ENCODE results near the gene PTPN7. TPM values are rescaled to one million over a fixed set of nuclear protein-coding genes. Genes with fewer than 3 reads are reported as not detected.
"Not testable (repeated sequence)": the region's sequence is repeated elsewhere in the genome, so short reads cannot be mapped to it uniquely, and the experiment has no call there.

PTPN7 gene
- total RNA-seq, 4 donors from 2014 or later: 0.78 to 2.0 (median 1.7) TPM

GRCh38 chr1:202146993-202147392, 13.4 kb downstream of the PTPN7 start:
- TF ChIP-seq EP300 (IDR thresholded peaks at IDR 0.05) (no peak), CTCF (IDR thresholded peaks at IDR 0.05) (no peak), POLR2A (IDR thresholded peaks at IDR 0.05) (no peak), POLR2AphosphoS5 (IDR thresholded peaks at IDR 0.05) (no peak)
- H3K36me3 ChIP-seq: no peaks in the 10 kb centered on the region
- H3K4me3 ChIP-seq: no peak overlapping the region
- H3K27me3 ChIP-seq: no peaks in the 10 kb centered on the region
- ATAC-seq: no peak
- no peaks in the 10 kb centered on the region for H3K9me3 ChIP-seq
- H3K27ac ChIP-seq: no peak overlapping the region
- 83% methylated on average over 1 of the region's 3 CpGs; no CpG with 5 or more reads in 1 of the 2 donors for WGBS, 2 donors (ENCODE audit: low coverage in 1 of 2)
- peaks cover 0 to 28% (median 14%) of the 10 kb centered on the region in 3 donors for H3K4me1 ChIP-seq

- Histone ChIP-seq H3K4me3 (no peak overlapping the region), H3K36me3 (no peaks in the 10 kb centered on the region), H3K27me3 (no peaks in the 10 kb centered on the region), H3K27ac (no peak overlapping the region), H3K9me3 (no peaks in the 10 kb centered on the region), H3K4me1 (peaks cover 0 to 35% (median 14%) of the 10 kb centered on the region in 3 donors)
- ATAC-seq: no peak
- WGBS, 2 donors (ENCODE audit: low coverage in 1 of 2): 74 to 93% methylated on average over 3 to 4 of the region's 5 CpGs
- TF ChIP-seq POLR2AphosphoS5 (IDR thresholded peaks at IDR 0.05) (no peak), CTCF (IDR thresholded peaks at IDR 0.05) (no peak), EP300 (IDR thresholded peaks at IDR 0.05) (no peak), POLR2A (IDR thresholded peaks at IDR 0.05) (no peak)
These were observed 14.1 kb downstream of the PTPN7 start for GRCh38 chr1:202146279-202146678.

GRCh38 chr1:202145744-202146140, 14.7 kb downstream of the PTPN7 start:
- H3K27me3 ChIP-seq, ATAC-seq, H3K36me3 ChIP-seq, H3K4me3 ChIP-seq, H3K9me3 ChIP-seq: not testable (repeated sequence)
- H3K4me1 ChIP-seq: peaks cover 0 to 40% (median 17%) of the 10 kb centered on the region in 3 donors
- WGBS, 2 donors (ENCODE audit: low coverage in 1 of 2): 97% methylated on average over 8 of the region's 8 CpGs; no CpG with 5 or more reads in 1 of the 2 donors
- H3K27ac ChIP-seq: peak overlapping the region in 2 of 4 donors; percentile 94

GRCh38 chr1:202145068-202145743, 15.2 kb downstream of the PTPN7 start:
- TF ChIP-seq CTCF (IDR thresholded peaks at IDR 0.05) (no peak), POLR2AphosphoS5 (IDR thresholded peaks at IDR 0.05) (no peak), EP300 (IDR thresholded peaks at IDR 0.05) (no peak), POLR2A (IDR thresholded peaks at IDR 0.05) (no peak)
- peak overlapping the region; percentile 90 to 93 for H3K4me3 ChIP-seq
- no peaks in the 10 kb centered on the region for H3K36me3 ChIP-seq
- no peaks in the 10 kb centered on the region for H3K9me3 ChIP-seq
- peak overlapping the region; percentile 71 to 97 (median 94) for H3K27ac ChIP-seq
- no peak for ATAC-seq
- peaks cover 0 to 46% (median 17%) of the 10 kb centered on the region in 3 donors for H3K4me1 ChIP-seq
- no peaks in the 10 kb centered on the region for H3K27me3 ChIP-seq
- 3 to 18% methylated on average over 3 to 11 of the region's 13 CpGs for WGBS, 2 donors (ENCODE audit: low coverage in 1 of 2)

- 8% methylated on average over 4 of the region's 82 CpGs; no CpG with 5 or more reads in 1 of the 2 donors for WGBS, 2 donors (ENCODE audit: low coverage in 1 of 2)
- ATAC-seq: peak; percentile 84
- Histone ChIP-seq H3K36me3 (no peaks in the 10 kb centered on the region), H3K9me3 (no peaks in the 10 kb centered on the region), H3K27me3 (no peaks in the 10 kb centered on the region), H3K27ac (peak within 1 kb of the TSS; percentile 71 to 97 (median 94)), H3K4me1 (peaks cover 0 to 52% (median 17%) of the 10 kb centered on the region in 3 donors), H3K4me3 (peak within 1 kb of the TSS; percentile 90 to 93)
- peak; percentile 55 to 61 for TF ChIP-seq POLR2A (IDR thresholded peaks at IDR 0.05)
- TF ChIP-seq EP300 (IDR thresholded peaks at IDR 0.05): no peak
- peak; percentile 19 for TF ChIP-seq POLR2AphosphoS5 (IDR thresholded peaks at IDR 0.05)
- peak in 1 of 4 experiments; percentile 19 for TF ChIP-seq CTCF (IDR thresholded peaks at IDR 0.05)
These were observed 15.9 kb downstream of the PTPN7 start, which contains the start of gene ARL8A for GRCh38 chr1:202144402-202145067. Gene ARL8A (minus strand): TSS chr1:202144737. CDS start chr1:202144572, 165 bp downstream.

Data from gastroesophageal sphincter (tissue), 4 donors.